C1 segment of cervical spinal cord (tissue), 14 donors: ENCODE results near the gene OR8G1.
"Not testable (repeated sequence)": the region's sequence is repeated elsewhere in the genome, so short reads cannot be mapped to it uniquely, and the experiment has no call there.

Experiments used
- DNase-seq, 14 donors: peaks; one replicate each; lab custom pipeline; 2025; lab: John Stamatoyannopoulos, UW

The OR8G1 gene

GRCh38 chr11:124240621-124241397 is at the start of gene OR8G1:
Gene OR8G1 (plus strand): TSS chr11:124241095. CDS start chr11:124249676, 8,581 bp downstream.
- no peak for DNase-seq

- no peak for DNase-seq
Observed at GRCh38 chr11:124193221-124194010, 47.5 kb upstream of the OR8G1 start.

- DNase-seq, result no peak
Observed at GRCh38 chr11:124194293-124195188, 46.4 kb upstream of the OR8G1 start.

- no peak for DNase-seq
Observed at GRCh38 chr11:124195189-124195734, 45.6 kb upstream of the OR8G1 start.

- no peak for DNase-seq
Observed at GRCh38 chr11:124197999-124198398, 42.9 kb upstream of the OR8G1 start.

- no peak for DNase-seq
Observed at GRCh38 chr11:124198897-124199296, 42.0 kb upstream of the OR8G1 start.

GRCh38 chr11:124199702-124200101 is 41.2 kb upstream of the OR8G1 start:
- no peak for DNase-seq

- DNase-seq, result no peak
Observed at GRCh38 chr11:124200671-124201070, 40.2 kb upstream of the OR8G1 start.

- no peak for DNase-seq
Observed at GRCh38 chr11:124202951-124203350, 37.9 kb upstream of the OR8G1 start.

- DNase-seq, result no peak
Observed at GRCh38 chr11:124204008-124204407, 36.9 kb upstream of the OR8G1 start.

- no peak for DNase-seq
Observed at GRCh38 chr11:124207102-124207792, 33.6 kb upstream of the OR8G1 start.

- DNase-seq, result no peak
Observed at GRCh38 chr11:124209824-124210357, 31.0 kb upstream of the OR8G1 start.

- no peak for DNase-seq
Observed at GRCh38 chr11:124210421-124210820, 30.5 kb upstream of the OR8G1 start.

- DNase-seq, result no peak
Observed at GRCh38 chr11:124211321-124211720, 29.6 kb upstream of the OR8G1 start.

- DNase-seq, result no peak
Observed at GRCh38 chr11:124214027-124214426, 26.9 kb upstream of the OR8G1 start.

- no peak for DNase-seq
Observed at GRCh38 chr11:124219126-124219525, 21.8 kb upstream of the OR8G1 start.

GRCh38 chr11:124222407-124222806 is 18.5 kb upstream of the OR8G1 start:
- DNase-seq, result no peak

GRCh38 chr11:124224618-124225423 is 16.1 kb upstream of the OR8G1 start:
- DNase-seq, result not testable (repeated sequence)

GRCh38 chr11:124225471-124225870 is 15.4 kb upstream of the OR8G1 start:
- no peak for DNase-seq

- DNase-seq, result no peak
Observed at GRCh38 chr11:124233376-124233775, 7.5 kb upstream of the OR8G1 start.
